B cell (primary cell): Measurements from ENCODE around the gene TUBB8. TPM values are rescaled to one million over a fixed set of nuclear protein-coding genes. Genes with fewer than 3 reads are reported as not detected.

Experiments used
- ATAC-seq: fragments of 200-7000 bp; cut with Tn5 transposase; one replicate; pipeline ENCODE4 v1.10.0; 2021; ENCODE audit warnings: low read depth, mild to moderate bottlenecking, moderate number of reproducible peaks, moderate library complexity
- CTCF ChIA-PET: fragments of 350-600 bp; sonication (Branson Sonifier 250); formaldehyde crosslinking; loops from one replicate; lab custom pipeline; 2021; ENCODE audit warnings: antibody characterized with exemption, inconsistent platforms; lab: Charles Lee
- POLR2A ChIA-PET: fragments of 350-600 bp; sonication (Branson Sonifier 250); formaldehyde crosslinking; loops from one replicate; lab custom pipeline; 2021; ENCODE audit warnings: antibody characterized with exemption; lab: Charles Lee
- DNase-seq: peaks from one replicate; pipeline ENCODE4 v3.0.0; 2013
- H2AFZ ChIP-seq: 2 replicates; pipeline ENCODE4 v1.6.1; 2012; ENCODE audit warnings: mild to moderate bottlenecking, low read depth, low read length; ENCODE audit not compliant: insufficient read depth, poor library complexity, severe bottlenecking
- H3K27ac ChIP-seq, 2 donors: 1 replicate in 1 of 2; 2 replicates in 1 of 2; pipeline ENCODE4 v1.5.1; 2012 to 2013; ENCODE audit warnings: low read length in 2 of 2, mild to moderate bottlenecking in 2 of 2, moderate library complexity in 1 of 2
- H3K27me3 ChIP-seq, 4 experiments: fragments of 200-600 bp in 1 of 4; sonication (generic) in 1 of 4; replicated peaks in 1 of 4; 1 replicate in 2 of 4; 2 replicates in 2 of 4; pipeline versions ENCODE4 v1.6.1 to v1.7.0; 2013 to 2016; ENCODE audit warnings: low read length in 3 of 4, mild to moderate bottlenecking in 2 of 4, mixed read lengths in 1 of 4, moderate library complexity in 1 of 4; ENCODE audit not compliant: insufficient read depth in 4 of 4, control insufficient read depth in 3 of 4; ENCODE audit errors: control extremely low read depth in 1 of 4
- H3K36me3 ChIP-seq, 2 experiments: replicated peaks in 1 of 2; 1 replicate in 1 of 2; 2 replicates in 1 of 2; pipeline versions ENCODE4 v1.6.1 to v1.7.1; 2013; ENCODE audit warnings: low read length in 1 of 2; ENCODE audit not compliant: insufficient read depth in 2 of 2, control insufficient read depth in 1 of 2; ENCODE audit errors: control extremely low read depth in 1 of 2, extremely low read depth in 1 of 2
- H3K4me1 ChIP-seq, 2 donors: fragments of 200-600 bp in 1 of 2; sonication (generic) in 1 of 2; 1 replicate in 1 of 2; 2 replicates in 1 of 2; pipeline versions ENCODE4 v1.5.1 to v1.6.1; 2013 to 2017; ENCODE audit warnings: low read length in 2 of 2; ENCODE audit not compliant: control insufficient read depth in 2 of 2, insufficient read depth in 2 of 2
- H3K4me2 ChIP-seq: replicated peaks from 2 replicates; pipeline ENCODE3; 2012; ENCODE audit warnings: mild to moderate bottlenecking, low read depth, low read length; ENCODE audit not compliant: poor library complexity, severe bottlenecking
- H3K4me3 ChIP-seq, 5 experiments: fragments of 200-600 bp in 1 of 5; sonication (generic) in 1 of 5; 1 replicate in 3 of 5; 2 replicates in 2 of 5; pipeline versions ENCODE4 v1.5.1 to v1.7.0; 2011 to 2016; ENCODE audit warnings: low read length in 4 of 5, mild to moderate bottlenecking in 4 of 5, low read depth in 2 of 5, control low read depth in 1 of 5, moderate library complexity in 1 of 5; ENCODE audit not compliant: insufficient read depth in 1 of 5; ENCODE audit errors: control extremely low read depth in 1 of 5, extremely low read depth in 1 of 5
- H3K79me2 ChIP-seq: fragments of 200-600 bp; sonication (generic); one replicate; pipeline ENCODE4 v1.6.0; 2016; ENCODE audit warnings: low read length; ENCODE audit not compliant: control insufficient read depth, insufficient read depth
- H3K9ac ChIP-seq: fragments of 200-600 bp; sonication (generic); 2 replicates; pipeline ENCODE4 v1.6.1; 2017; ENCODE audit warnings: mild to moderate bottlenecking, low read length, moderate library complexity
- H3K9me3 ChIP-seq, 3 donors: one replicate each; pipeline versions ENCODE4 v1.6.1 to v1.7.1; 2013; ENCODE audit warnings: low read length in 2 of 3; ENCODE audit not compliant: control insufficient read depth in 2 of 3, insufficient read depth in 1 of 3; ENCODE audit errors: control extremely low read depth in 1 of 3
- H4K20me1 ChIP-seq: 2 replicates; pipeline ENCODE4 v1.6.0; 2012; ENCODE audit warnings: mild to moderate bottlenecking, low read length; ENCODE audit not compliant: insufficient read depth, control insufficient read depth, poor library complexity, severe bottlenecking
- H3K27ac Mint-ChIP-seq: one replicate; pipeline ENCODE4 v1.8.0; 2021; ENCODE audit warnings: mixed read lengths
- H3K27me3 Mint-ChIP-seq: one replicate; pipeline ENCODE4 v1.8.0; 2021; ENCODE audit warnings: mixed read lengths
- H3K4me1 Mint-ChIP-seq: one replicate; pipeline ENCODE4 v1.8.0; 2021; ENCODE audit warnings: mixed read lengths
- H3K4me3 Mint-ChIP-seq: one replicate; pipeline ENCODE4 v1.8.0; 2021; ENCODE audit warnings: mixed read lengths
- H3K9me3 Mint-ChIP-seq: one replicate; pipeline ENCODE4 v1.8.0; 2022; ENCODE audit warnings: mixed read lengths; ENCODE audit not compliant: insufficient read depth
- EZH2 ChIP-seq: IDR thresholded peaks from 2 replicates; pipeline ENCODE4 v1.6.1; 2012; ENCODE audit warnings: borderline replicate concordance, low read depth, mild to moderate bottlenecking, moderate library complexity, low read length; ENCODE audit not compliant: insufficient read depth, poor library complexity, severe bottlenecking
- WGBS: methylation state at CpG from one replicate; pipeline ENCODE4 v1.1.5; 2013; ENCODE audit warnings: missing lambda C conversion rate; ENCODE audit not compliant: insufficient coverage; 5-methylcytosine and 5-hydroxymethylcytosine counted together
- intact Hi-C: fragments of 100-400 bp; cut with micrococcal nuclease; formaldehyde crosslinking; loops from one replicate; pipeline ENCODE4 v1.10.0; 2022
- polyA minus RNA-seq: library from RNA; depleted of rRNA, polyadenylated mRNA; stranded (reverse); fragments of >200 nt; gene quantifications from 2 replicates; pipeline ENCODE4 v1.2.3, GENCODE V29; 2012
- polyA plus RNA-seq: library from polyadenylated mRNA; depleted of rRNA; stranded (reverse); fragments of >200 nt; gene quantifications from 2 replicates; pipeline ENCODE4 v1.2.3, GENCODE V29; 2012
- total RNA-seq, 2 donors: library from RNA; stranded (reverse); fragments of 120-200 nt in 1 of 2; gene quantifications; 1 replicate in 1 of 2; 2 replicates in 1 of 2; pipeline versions ENCODE4 v1.2.3 to v1.2.4, GENCODE V29; 2013 to 2022
- TF ChIP-seq, protein P1 (sequence below): fragments of 200-600 bp; IDR thresholded peaks from one replicate; pipeline ENCODE4 v1.8.0; 2022; ENCODE audit warnings: antibody characterized with exemption, mild to moderate bottlenecking

Gene TUBB8
- total RNA-seq (0.75 and 0.84 TPM in 2 replicates), polyA plus RNA-seq (0.64 and 2.0 TPM in 2 replicates), polyA minus RNA-seq (2.0 TPM in 1 of 2 replicates, not detected in the other)
- total RNA-seq (2013) = not detected

DNA sequence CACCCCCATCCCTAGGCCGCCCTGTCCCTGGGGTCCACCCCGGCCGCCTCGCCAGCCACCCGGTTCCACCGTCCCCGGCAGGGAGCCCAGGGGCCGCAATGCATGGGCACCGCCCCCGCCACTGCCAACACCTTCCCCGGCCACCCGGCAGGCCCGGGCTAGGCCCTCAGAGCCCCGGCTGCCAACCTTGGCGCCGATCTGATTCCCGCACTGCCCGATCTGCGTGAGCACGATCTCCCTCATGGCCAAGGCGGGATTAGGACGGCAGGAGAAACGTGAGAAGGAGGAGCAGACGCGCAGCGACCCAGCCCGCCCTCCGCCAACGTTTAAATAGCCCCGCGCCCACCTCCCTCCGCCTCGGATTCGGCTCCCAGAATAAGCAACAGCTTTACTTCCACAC lies at the start of gene TUBB8:
TSS of gene TUBB8 (minus strand) at position 301 of the 400 bp plus-strand sequence. CDS start at position 243, 58 bp downstream.
- no peaks in the 10 kb centered on the region for H4K20me1 ChIP-seq
- CTCF ChIA-PET = no interaction called here
- intact Hi-C loops = no loop called here
- Mint-ChIP-seq H3K27ac (no peak within 1 kb of the TSS), H3K4me3 (no peak within 1 kb of the TSS), H3K4me1 (no peaks in the 10 kb centered on the region), H3K27me3 (no peaks in the 10 kb centered on the region), H3K9me3 (no peaks in the 10 kb centered on the region)
- H3K27me3 ChIP-seq = no peaks in the 10 kb centered on the region
- H3K9ac ChIP-seq = no peak within 1 kb of the TSS
- POLR2A ChIA-PET = no interaction called here
- no peaks in the 10 kb centered on the region for H3K4me1 ChIP-seq
- TF ChIP-seq EZH2 = no peak
- TF ChIP-seq, protein P1, sequence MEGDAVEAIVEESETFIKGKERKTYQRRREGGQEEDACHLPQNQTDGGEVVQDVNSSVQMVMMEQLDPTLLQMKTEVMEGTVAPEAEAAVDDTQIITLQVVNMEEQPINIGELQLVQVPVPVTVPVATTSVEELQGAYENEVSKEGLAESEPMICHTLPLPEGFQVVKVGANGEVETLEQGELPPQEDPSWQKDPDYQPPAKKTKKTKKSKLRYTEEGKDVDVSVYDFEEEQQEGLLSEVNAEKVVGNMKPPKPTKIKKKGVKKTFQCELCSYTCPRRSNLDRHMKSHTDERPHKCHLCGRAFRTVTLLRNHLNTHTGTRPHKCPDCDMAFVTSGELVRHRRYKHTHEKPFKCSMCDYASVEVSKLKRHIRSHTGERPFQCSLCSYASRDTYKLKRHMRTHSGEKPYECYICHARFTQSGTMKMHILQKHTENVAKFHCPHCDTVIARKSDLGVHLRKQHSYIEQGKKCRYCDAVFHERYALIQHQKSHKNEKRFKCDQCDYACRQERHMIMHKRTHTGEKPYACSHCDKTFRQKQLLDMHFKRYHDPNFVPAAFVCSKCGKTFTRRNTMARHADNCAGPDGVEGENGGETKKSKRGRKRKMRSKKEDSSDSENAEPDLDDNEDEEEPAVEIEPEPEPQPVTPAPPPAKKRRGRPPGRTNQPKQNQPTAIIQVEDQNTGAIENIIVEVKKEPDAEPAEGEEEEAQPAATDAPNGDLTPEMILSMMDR = no peak
- no peak within 1 kb of the TSS for H3K4me3 ChIP-seq
- H3K36me3 ChIP-seq = no peaks in the 10 kb centered on the region
- no peaks in the 10 kb centered on the region for H3K9me3 ChIP-seq
- no peak within 1 kb of the TSS for H3K4me2 ChIP-seq
- no peak for ATAC-seq
- H3K27ac ChIP-seq = no peak within 1 kb of the TSS
- no peaks in the 10 kb centered on the region for H3K79me2 ChIP-seq
- H2AFZ ChIP-seq = no peak within 1 kb of the TSS
- 65% methylated on average over 32 of the region's 34 CpGs for whole genome bisulfite sequencing
- no peak for DNase-seq

DNA sequence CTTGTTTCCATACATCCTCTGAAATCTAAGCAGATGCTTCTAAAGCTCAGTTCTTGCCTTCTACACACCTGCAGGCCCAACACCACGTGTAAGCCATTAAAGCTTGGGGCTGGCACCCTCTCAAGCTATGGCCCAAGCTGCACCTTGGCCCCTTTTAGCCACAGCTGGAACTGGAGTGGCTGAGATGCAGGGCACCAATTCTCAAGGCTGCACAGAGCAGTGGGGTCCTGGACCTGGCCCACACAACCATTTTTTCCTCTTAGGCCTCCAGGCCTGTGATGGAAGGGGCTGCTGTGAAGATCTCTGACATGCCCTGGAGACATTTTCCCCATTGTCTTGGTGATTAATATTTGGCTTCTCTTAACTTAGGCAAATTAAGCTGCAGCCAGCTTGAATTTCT lies 47.4 kb upstream of the TUBB8 start:
- H3K4me2 ChIP-seq = no peak overlapping the region
- peaks cover 3 to 25% (median 9%) of the 10 kb centered on the region in 3 donors for H3K9me3 ChIP-seq
- WGBS = 40% methylated on average over 1 of the region's 1 CpG
- Mint-ChIP-seq H3K27ac (no peak overlapping the region), H3K4me3 (no peak overlapping the region), H3K27me3 (peaks cover 9% of the 10 kb centered on the region), H3K4me1 (no peaks in the 10 kb centered on the region), H3K9me3 (peaks cover 18% of the 10 kb centered on the region)
- ATAC-seq (no peak), DNase-seq (no peak)
- H3K4me1 ChIP-seq = no peaks in the 10 kb centered on the region
- H3K27ac ChIP-seq = no peak overlapping the region
- no peak overlapping the region for H3K9ac ChIP-seq
- no peaks in the 10 kb centered on the region for H4K20me1 ChIP-seq
- no peak for TF ChIP-seq EZH2
- TF ChIP-seq, protein P1 = no peak
- H3K27me3 ChIP-seq = no peaks in the 10 kb centered on the region
- POLR2A ChIA-PET = no interaction called here
- no peaks in the 10 kb centered on the region for H3K36me3 ChIP-seq
- CTCF ChIA-PET = no interaction called here
- no peaks in the 10 kb centered on the region for H3K79me2 ChIP-seq
- H3K4me3 ChIP-seq = no peak overlapping the region
- intact Hi-C loops = no loop called here
- no peak overlapping the region for H2AFZ ChIP-seq
